ENCODE results near the gene INSM1.

Gene INSM1

DNA sequence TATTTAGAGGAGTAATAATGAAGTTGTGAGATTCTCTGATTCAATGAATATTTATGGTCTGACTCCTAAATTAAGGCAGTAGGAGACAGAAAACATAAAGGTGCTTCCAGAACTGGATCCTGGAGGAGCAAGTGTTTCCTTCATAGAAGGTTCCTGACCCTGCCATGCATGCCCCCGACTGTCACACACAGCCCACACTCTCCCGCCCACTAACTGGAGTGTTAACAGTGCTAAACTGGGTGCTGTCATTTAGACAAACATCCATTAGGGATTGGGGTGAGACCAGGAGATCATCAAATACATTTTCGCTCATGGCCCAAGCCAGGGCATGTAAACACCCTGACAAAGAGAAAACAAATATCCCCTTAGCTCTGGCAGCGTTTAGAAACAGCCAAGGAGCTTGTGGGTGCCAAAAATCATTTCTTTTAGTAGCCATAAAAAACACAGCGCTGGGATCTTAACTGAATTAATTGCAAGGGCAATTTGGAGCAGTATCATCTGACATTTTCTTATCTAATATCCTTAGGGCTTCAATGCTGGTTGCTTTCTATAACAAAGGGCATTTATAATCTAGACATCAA is 46.8 kb downstream of the INSM1 start:
- in situ Hi-C loops (cut with MboI; ENCODE audit: low sequenced_read_pairs), result no loop called here

DNA sequence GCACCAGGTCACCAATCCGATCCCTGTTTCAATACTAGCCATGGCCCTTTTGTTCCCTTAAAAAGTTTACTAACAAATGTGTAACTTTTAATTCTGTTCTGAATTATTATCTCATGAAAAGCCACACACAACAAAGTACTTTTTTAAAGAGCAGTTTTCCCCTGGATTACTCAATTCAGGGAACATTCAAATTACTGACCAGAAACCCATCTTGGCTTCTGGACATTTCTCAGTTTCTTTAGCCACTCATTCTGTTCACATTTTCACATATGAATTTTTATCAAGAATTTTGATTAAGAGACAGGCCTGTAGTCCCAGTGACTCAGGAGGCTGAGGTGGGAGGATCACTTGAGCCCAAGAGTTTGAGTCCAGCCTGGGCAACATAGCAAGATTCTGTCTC is 47.4 kb downstream of the INSM1 start:
- in situ Hi-C loops (cut with MboI; ENCODE audit: low sequenced_read_pairs), result no loop called here

DNA sequence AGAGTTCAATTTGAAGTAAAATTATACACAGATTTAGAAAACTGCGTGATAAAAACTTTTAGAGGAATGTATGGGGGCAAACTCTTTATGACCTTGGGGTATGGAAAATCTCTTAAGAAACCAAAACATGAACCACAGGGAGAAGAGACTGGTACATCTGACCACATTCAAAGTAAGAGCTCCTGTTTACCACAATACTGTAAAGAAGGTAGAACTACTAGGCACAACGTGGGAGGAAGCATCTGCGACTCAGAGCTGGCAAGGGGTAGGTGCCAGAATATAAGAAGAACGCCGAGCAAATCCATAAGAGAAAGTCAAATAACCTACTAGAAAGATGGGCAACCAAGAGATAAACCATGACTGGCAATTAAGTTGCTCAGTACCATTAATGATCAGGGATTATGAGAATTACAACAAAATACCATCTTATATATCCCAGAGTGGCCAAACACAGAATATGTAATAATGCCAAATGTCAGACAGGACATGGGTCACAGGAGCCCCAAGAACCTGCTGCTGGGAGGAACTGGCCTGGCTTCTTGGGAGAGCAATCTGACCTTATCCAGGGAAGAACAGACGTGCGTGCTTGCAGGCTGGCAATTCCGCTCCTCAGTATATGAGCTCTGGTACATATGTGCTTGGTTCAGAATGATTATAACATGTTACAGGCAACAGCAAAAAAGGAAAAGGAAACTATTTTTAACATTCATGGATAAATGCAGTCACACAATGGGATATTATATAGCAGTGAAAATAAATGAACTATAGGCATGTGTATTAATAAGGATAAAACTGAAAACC is 50.2 kb downstream of the INSM1 start:
- in situ Hi-C loops (cut with MboI; ENCODE audit: low sequenced_read_pairs), result no loop called here

All from HL-60/S4 (cell line).